Neuronal stem cell (in vitro differentiated cells): Measurements from ENCODE around the gene VIPR1.

Experiments
- DNase-seq: peaks from one replicate; pipeline ENCODE4 v3.0.0-alpha.2; 2013; ENCODE audit warnings: low spot score
- H2AFZ ChIP-seq: one replicate; pipeline ENCODE4 v1.6.1; 2013; ENCODE audit warnings: mild to moderate bottlenecking, low read length, inconsistent platforms
- H2AK5ac ChIP-seq: 2 replicates; pipeline ENCODE4 v1.6.1; 2013; ENCODE audit warnings: low read depth, mild to moderate bottlenecking, inconsistent platforms, low read length, moderate library complexity, mixed read lengths
- H2BK120ac ChIP-seq: 2 replicates; pipeline ENCODE4 v1.6.1; 2013; ENCODE audit warnings: low read depth, mild to moderate bottlenecking, inconsistent platforms, low read length, moderate library complexity, mixed read lengths
- H2BK12ac ChIP-seq: one replicate; pipeline ENCODE4 v1.6.1; 2013; ENCODE audit warnings: low read length, inconsistent platforms
- H2BK15ac ChIP-seq: 2 replicates; pipeline ENCODE4 v1.6.1; 2013; ENCODE audit warnings: mild to moderate bottlenecking, low read length, inconsistent platforms, mixed read lengths
- H2BK5ac ChIP-seq: one replicate; pipeline ENCODE4 v1.6.1; 2013; ENCODE audit warnings: inconsistent platforms, mild to moderate bottlenecking, low read length, moderate library complexity
- H3K14ac ChIP-seq: one replicate; pipeline ENCODE4 v1.6.1; 2013; ENCODE audit warnings: low read length, inconsistent platforms
- H3K18ac ChIP-seq: 2 replicates; pipeline ENCODE4 v1.6.1; 2013; ENCODE audit warnings: low read length, inconsistent platforms
- H3K23ac ChIP-seq: 2 replicates; pipeline ENCODE4 v1.6.1; 2013; ENCODE audit warnings: low read depth, mild to moderate bottlenecking, mixed read lengths, low read length, inconsistent platforms; ENCODE audit not compliant: poor library complexity
- H3K27ac ChIP-seq: replicated peaks from 3 replicates; pipeline ENCODE4 v1.5.1; 2013; ENCODE audit warnings: low read length, inconsistent platforms
- H3K27me3 ChIP-seq, 3 experiments: 2 replicates each; pipeline ENCODE4 v1.6.1; 2013; ENCODE audit warnings: low read length in 3 of 3, mild to moderate bottlenecking in 2 of 3, inconsistent platforms in 1 of 3, low read depth in 1 of 3, mixed read lengths in 1 of 3, moderate library complexity in 1 of 3; ENCODE audit not compliant: control insufficient read depth in 3 of 3, insufficient read depth in 3 of 3
- H3K36me3 ChIP-seq, 2 donors: replicated peaks in 1 of 2; 2 replicates each; pipeline ENCODE4 v1.6.1; 2013; ENCODE audit warnings: low read length in 2 of 2; ENCODE audit not compliant: control insufficient read depth in 2 of 2, insufficient read depth in 2 of 2
- H3K4ac ChIP-seq: 2 replicates; pipeline ENCODE4 v1.6.1; 2013; ENCODE audit warnings: inconsistent platforms, mild to moderate bottlenecking, low read length, moderate library complexity
- H3K4me1 ChIP-seq, 2 donors: 1 replicate in 1 of 2; 2 replicates in 1 of 2; pipeline ENCODE4 v1.6.1; 2013; ENCODE audit warnings: low read length in 2 of 2, low read depth in 1 of 2; ENCODE audit not compliant: control insufficient read depth in 2 of 2, insufficient read depth in 1 of 2
- H3K4me2 ChIP-seq: one replicate; pipeline ENCODE4 v1.6.1; 2013; ENCODE audit warnings: mild to moderate bottlenecking, low read length, inconsistent platforms; ENCODE audit not compliant: insufficient read depth, poor library complexity, severe bottlenecking
- H3K4me3 ChIP-seq, 2 donors: 2 replicates each; pipeline ENCODE4 v1.5.1; 2013; ENCODE audit warnings: low read length in 2 of 2, mild to moderate bottlenecking in 2 of 2, inconsistent platforms in 1 of 2, moderate library complexity in 1 of 2
- H3K79me1 ChIP-seq: one replicate; pipeline ENCODE4 v1.6.1; 2013; ENCODE audit warnings: low read depth, mild to moderate bottlenecking, inconsistent platforms, low read length, moderate library complexity
- H3K9ac ChIP-seq: one replicate; pipeline ENCODE4 v1.6.1; 2013; ENCODE audit warnings: mild to moderate bottlenecking, low read depth, low read length, inconsistent platforms; ENCODE audit not compliant: poor library complexity
- H3K9me3 ChIP-seq, 2 donors: replicated peaks in 1 of 2; 2 replicates each; pipeline versions ENCODE3 to v1.6.1; 2013; ENCODE audit warnings: low read length in 2 of 2, mild to moderate bottlenecking in 2 of 2, inconsistent platforms in 1 of 2, low read depth in 1 of 2, mixed read lengths in 1 of 2, moderate library complexity in 1 of 2; ENCODE audit not compliant: control insufficient read depth in 2 of 2, insufficient read depth in 1 of 2
- H4K8ac ChIP-seq: one replicate; pipeline ENCODE4 v1.6.1; 2013; ENCODE audit warnings: low read depth, mild to moderate bottlenecking, inconsistent platforms, low read length, moderate library complexity
- H4K91ac ChIP-seq: one replicate; pipeline ENCODE4 v1.6.1; 2013; ENCODE audit warnings: low read length, low read depth, mild to moderate bottlenecking, inconsistent platforms; ENCODE audit not compliant: poor library complexity
- WGBS, 2 donors: extraction: QIAGEN DNeasy Blood & Tissue Kit; methylation state at CpG; one replicate each; pipeline ENCODE4 v1.1.7; 2013; ENCODE audit warnings: missing lambda C conversion rate in 2 of 2, mixed read lengths in 1 of 2; ENCODE audit not compliant: insufficient read length in 2 of 2, insufficient replicate concordance in 1 of 2; ENCODE audit errors: extremely low coverage in 2 of 2; 5-methylcytosine and 5-hydroxymethylcytosine counted together

VIPR1 gene

GRCh38 chr3:42517117-42517516, 14.7 kb downstream of the VIPR1 start:
- no peak overlapping the region for H3K27ac ChIP-seq
- H2BK12ac ChIP-seq, result no peak overlapping the region
- H3K27me3 ChIP-seq, result no peaks in the 10 kb centered on the region
- H3K4ac ChIP-seq, result no peak overlapping the region
- no peak overlapping the region for H4K91ac ChIP-seq
- H3K9ac ChIP-seq, result no peak overlapping the region
- no peak overlapping the region for H3K4me2 ChIP-seq
- WGBS, 2 donors, result no CpG with 5 or more reads among the region's 4 CpGs
- H3K4me1 ChIP-seq, result no peaks in the 10 kb centered on the region
- no peaks in the 10 kb centered on the region for H3K36me3 ChIP-seq
- peak overlapping the region; percentile 20 for H2AK5ac ChIP-seq
- no peak for DNase-seq
- H3K9me3 ChIP-seq, result no peaks in the 10 kb centered on the region
- H2AFZ ChIP-seq, result no peak overlapping the region
- H2BK5ac ChIP-seq, result peak overlapping the region; percentile 58
- no peak overlapping the region for H3K14ac ChIP-seq
- H3K79me1 ChIP-seq, result no peaks in the 10 kb centered on the region
- H3K18ac ChIP-seq, result no peak overlapping the region
- no peak overlapping the region for H4K8ac ChIP-seq
- no peak overlapping the region for H3K4me3 ChIP-seq
- H2BK120ac ChIP-seq, result no peak overlapping the region
- no peak overlapping the region for H3K23ac ChIP-seq
- H2BK15ac ChIP-seq, result no peak overlapping the region

GRCh38 chr3:42518800-42519567, 16.5 kb downstream of the VIPR1 start:
- Histone ChIP-seq H2AFZ (no peak overlapping the region), H3K79me1 (no peaks in the 10 kb centered on the region), H2AK5ac (no peak overlapping the region), H4K91ac (no peak overlapping the region), H4K8ac (no peak overlapping the region), H2BK12ac (peak overlapping the region; percentile 46), H3K36me3 (no peaks in the 10 kb centered on the region), H2BK15ac (no peak overlapping the region), H3K4me1 (no peaks in the 10 kb centered on the region), H3K14ac (no peak overlapping the region), H3K4ac (no peak overlapping the region), H3K4me3 (peak overlapping the region in 1 of 2 donors; percentile 9), H3K27me3 (no peaks in the 10 kb centered on the region), H3K27ac (no peak overlapping the region), H3K9me3 (no peaks in the 10 kb centered on the region), H3K23ac (peak overlapping the region; percentile 25), H2BK5ac (no peak overlapping the region), H3K18ac (peak overlapping the region; percentile 65), H3K4me2 (no peak overlapping the region), H3K9ac (peak overlapping the region; percentile 30), H2BK120ac (no peak overlapping the region)
- WGBS, 2 donors, result no CpG with 5 or more reads among the region's 6 CpGs
- no peak for DNase-seq

- H3K27me3 ChIP-seq, result no peaks in the 10 kb centered on the region
- no peak overlapping the region for H2BK12ac ChIP-seq
- no peaks in the 10 kb centered on the region for H3K79me1 ChIP-seq
- no peak overlapping the region for H3K23ac ChIP-seq
- H3K9ac ChIP-seq, result no peak overlapping the region
- no peak overlapping the region for H3K14ac ChIP-seq
- H3K9me3 ChIP-seq, result no peaks in the 10 kb centered on the region
- DNase-seq, result no peak
- no peak overlapping the region for H2AFZ ChIP-seq
- no CpG with 5 or more reads among the region's 2 CpGs for WGBS, 2 donors
- no peak overlapping the region for H3K4ac ChIP-seq
- no peak overlapping the region for H4K91ac ChIP-seq
- H3K4me1 ChIP-seq, result no peaks in the 10 kb centered on the region
- H3K18ac ChIP-seq, result no peak overlapping the region
- H3K4me3 ChIP-seq, result no peak overlapping the region
- H3K27ac ChIP-seq, result no peak overlapping the region
- no peak overlapping the region for H2AK5ac ChIP-seq
- no peak overlapping the region for H2BK5ac ChIP-seq
- no peak overlapping the region for H2BK15ac ChIP-seq
- no peak overlapping the region for H3K4me2 ChIP-seq
- no peak overlapping the region for H2BK120ac ChIP-seq
- H4K8ac ChIP-seq, result no peak overlapping the region
- no peaks in the 10 kb centered on the region for H3K36me3 ChIP-seq
Observed at GRCh38 chr3:42519568-42519962, 17.1 kb downstream of the VIPR1 start.

- H2BK5ac ChIP-seq, result no peak overlapping the region
- no peak overlapping the region for H3K9ac ChIP-seq
- no peak overlapping the region for H4K8ac ChIP-seq
- no peaks in the 10 kb centered on the region for H3K36me3 ChIP-seq
- no peak overlapping the region for H3K27ac ChIP-seq
- no peak overlapping the region for H4K91ac ChIP-seq
- no peaks in the 10 kb centered on the region for H3K27me3 ChIP-seq
- no peak overlapping the region for H3K23ac ChIP-seq
- no peak overlapping the region for H3K18ac ChIP-seq
- no peaks in the 10 kb centered on the region for H3K9me3 ChIP-seq
- no peak for DNase-seq
- H3K4ac ChIP-seq, result no peak overlapping the region
- no peak overlapping the region for H2AFZ ChIP-seq
- no peak overlapping the region for H3K4me2 ChIP-seq
- no peak overlapping the region for H2BK12ac ChIP-seq
- no peak overlapping the region for H2BK15ac ChIP-seq
- no peak overlapping the region for H3K4me3 ChIP-seq
- no peak overlapping the region for H3K14ac ChIP-seq
- H3K79me1 ChIP-seq, result no peaks in the 10 kb centered on the region
- H2BK120ac ChIP-seq, result no peak overlapping the region
- WGBS, 2 donors, result no CpG with 5 or more reads among the region's 4 CpGs
- H3K4me1 ChIP-seq, result peaks cover 0 to 6% of the 10 kb centered on the region in 2 donors
- H2AK5ac ChIP-seq, result peak overlapping the region; percentile 14
Observed at GRCh38 chr3:42520336-42520735, 17.9 kb downstream of the VIPR1 start.
